Ovary (tissue), 9 donors: ENCODE measurements around the gene HOXC9. TPM values are rescaled to one million over a fixed set of nuclear protein-coding genes. Genes with fewer than 3 reads are reported as not detected.

Experiments used
- DNase-seq, 5 donors: peaks; one replicate each; pipeline ENCODE4 v3.0.0-alpha.2; 2019 to 2020
- H3K27ac ChIP-seq, 2 donors: fragments of 200-600 bp; one replicate each; pipeline versions ENCODE4 v1.5.1 to v1.8.0; 2019 to 2022
- H3K27me3 ChIP-seq: fragments of 200-600 bp; one replicate; pipeline ENCODE4 v1.8.0; 2022
- H3K36me3 ChIP-seq: fragments of 200-600 bp; sonication (generic); one replicate; pipeline ENCODE4 v1.5.1; 2019
- H3K4me1 ChIP-seq: one replicate; pipeline ENCODE4 v1.8.1; 2013; ENCODE audit warnings: mild to moderate bottlenecking, moderate library complexity; ENCODE audit not compliant: insufficient read depth
- H3K4me3 ChIP-seq: fragments of 200-600 bp; sonication (generic); one replicate; pipeline ENCODE4 v1.5.1; 2017
- H3K9me3 ChIP-seq, 2 donors: fragments of 200-600 bp in 1 of 2; sonication (generic) in 1 of 2; one replicate each; pipeline versions ENCODE4 v1.5.1 to v1.8.1; 2013 to 2019; ENCODE audit warnings: mild to moderate bottlenecking in 1 of 2, moderate library complexity in 1 of 2
- EP300 ChIP-seq: sonication (generic); formaldehyde crosslinking; IDR thresholded peaks from one replicate; pipeline ENCODE4 v1.6.1; 2017; ENCODE audit warnings: antibody characterized with exemption
- POLR2A ChIP-seq: fragments of 450-650 bp; IDR thresholded peaks from one replicate; pipeline ENCODE4 v1.6.1; 2017; ENCODE audit warnings: antibody characterized with exemption, mild to moderate bottlenecking, moderate library complexity
- WGBS, 3 donors: extraction: QIAGEN DNeasy Blood & Tissue Kit in 1 of 3; methylation state at CpG; one replicate each; pipeline versions ENCODE4 v1.1.5 to v1.1.7; 2013 to 2017; 5-methylcytosine and 5-hydroxymethylcytosine counted together
- intact Hi-C, 4 donors: fragments of 100-400 bp; cut with DNase I; formaldehyde crosslinking; loops; one replicate each; pipeline versions ENCODE4 v1.11.0 to v1.15.1; 2022 to 2023
- polyA plus RNA-seq, 2 donors: library from polyadenylated mRNA; stranded (reverse); fragments of 200-250 nt in 1 of 2; fragments of 350-450 nt in 1 of 2; fragmentation: Illumina TruSeq in 1 of 2; extraction: RNeasy Lipid Tissue Mini Kit (QIAGEN cat#74804) in 1 of 2; gene quantifications; one replicate each; pipeline ENCODE4 v1.2.3, GENCODE V29; 2013 to 2014
- total RNA-seq, 7 donors: library from RNA; depleted of rRNA in 2 of 7; stranded (reverse); fragments of >200 nt in 2 of 7; fragmentation: NEBNext Ultra II Directional in 3 of 7; extraction: Animal tissue kit (Norgen Biotek cat#: 25700) in 3 of 7; gene quantifications; one replicate each; pipeline versions ENCODE4 v1.1.0 to v1.2.4, GENCODE V29; 2016 to 2023
- TF ChIP-seq, protein P1 (sequence below), 3 donors: fragments of 450-650 bp in 2 of 3; fragments of 200-600 bp in 1 of 3; IDR thresholded peaks; one replicate each; pipeline versions ENCODE4 v1.5.1 to v1.8.0; 2016 to 2022; ENCODE audit warnings: antibody characterized with exemption in 3 of 3, mild to moderate bottlenecking in 1 of 3
- donor health status: DM: no; HTN: no; CAD: no; lungs with moderate emphysema.
- donor health status: DM: no; HTN: no; CAD: no.
- donor health status: Bipolar disorder and iron deficiency.
- donor health status: DM: yes; HTN: yes; CAD: no.
- donor health status: DM: no; HTN: no; CAD: no.
- donor health status: DM: yes; HTN: yes; CAD: no.

Gene HOXC9
- total and polyA plus RNA-seq, 9 donors = 0.26 to 15.0 (median 1.9) TPM; not detected in 1

DNA sequence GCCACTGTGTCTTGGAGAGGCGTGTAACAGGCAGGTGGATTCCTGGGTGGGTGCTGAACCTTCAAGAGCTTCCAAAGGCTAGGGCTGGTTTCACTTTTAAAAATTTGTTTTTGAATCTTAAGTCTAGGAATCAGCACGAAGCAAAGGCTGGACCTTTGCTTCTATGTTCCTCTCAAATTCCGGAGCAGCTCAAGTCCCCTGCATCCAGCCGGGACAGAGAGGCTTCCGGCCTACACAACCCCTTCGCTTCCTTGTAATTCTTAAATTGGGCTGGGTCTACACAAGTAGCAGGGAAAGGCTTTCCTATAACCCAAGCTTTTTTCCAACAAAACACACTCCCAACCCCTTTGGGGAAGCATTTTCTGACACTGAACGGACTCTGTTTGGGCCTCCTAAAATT, 37.0 kb upstream of the HOXC9 start:
- intact Hi-C loops = no loop called here
- 29 to 50% (median 29%) methylated on average over 7 of the region's 7 CpGs for WGBS, 3 donors
- TF ChIP-seq, protein P1, sequence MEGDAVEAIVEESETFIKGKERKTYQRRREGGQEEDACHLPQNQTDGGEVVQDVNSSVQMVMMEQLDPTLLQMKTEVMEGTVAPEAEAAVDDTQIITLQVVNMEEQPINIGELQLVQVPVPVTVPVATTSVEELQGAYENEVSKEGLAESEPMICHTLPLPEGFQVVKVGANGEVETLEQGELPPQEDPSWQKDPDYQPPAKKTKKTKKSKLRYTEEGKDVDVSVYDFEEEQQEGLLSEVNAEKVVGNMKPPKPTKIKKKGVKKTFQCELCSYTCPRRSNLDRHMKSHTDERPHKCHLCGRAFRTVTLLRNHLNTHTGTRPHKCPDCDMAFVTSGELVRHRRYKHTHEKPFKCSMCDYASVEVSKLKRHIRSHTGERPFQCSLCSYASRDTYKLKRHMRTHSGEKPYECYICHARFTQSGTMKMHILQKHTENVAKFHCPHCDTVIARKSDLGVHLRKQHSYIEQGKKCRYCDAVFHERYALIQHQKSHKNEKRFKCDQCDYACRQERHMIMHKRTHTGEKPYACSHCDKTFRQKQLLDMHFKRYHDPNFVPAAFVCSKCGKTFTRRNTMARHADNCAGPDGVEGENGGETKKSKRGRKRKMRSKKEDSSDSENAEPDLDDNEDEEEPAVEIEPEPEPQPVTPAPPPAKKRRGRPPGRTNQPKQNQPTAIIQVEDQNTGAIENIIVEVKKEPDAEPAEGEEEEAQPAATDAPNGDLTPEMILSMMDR (IDR thresholded peaks at IDR 0.05) = no peak
- TF ChIP-seq POLR2A = no peak
- TF ChIP-seq EP300 = no peak
- no peaks in the 10 kb centered on the region for H3K9me3 ChIP-seq
- no peaks in the 10 kb centered on the region for H3K36me3 ChIP-seq
- no peak for DNase-seq
- H3K27ac ChIP-seq = no peak overlapping the region
- peaks cover 2% of the 10 kb centered on the region for H3K4me1 ChIP-seq
- H3K27me3 ChIP-seq = peaks cover 17% of the 10 kb centered on the region
- no peak overlapping the region for H3K4me3 ChIP-seq

DNA sequence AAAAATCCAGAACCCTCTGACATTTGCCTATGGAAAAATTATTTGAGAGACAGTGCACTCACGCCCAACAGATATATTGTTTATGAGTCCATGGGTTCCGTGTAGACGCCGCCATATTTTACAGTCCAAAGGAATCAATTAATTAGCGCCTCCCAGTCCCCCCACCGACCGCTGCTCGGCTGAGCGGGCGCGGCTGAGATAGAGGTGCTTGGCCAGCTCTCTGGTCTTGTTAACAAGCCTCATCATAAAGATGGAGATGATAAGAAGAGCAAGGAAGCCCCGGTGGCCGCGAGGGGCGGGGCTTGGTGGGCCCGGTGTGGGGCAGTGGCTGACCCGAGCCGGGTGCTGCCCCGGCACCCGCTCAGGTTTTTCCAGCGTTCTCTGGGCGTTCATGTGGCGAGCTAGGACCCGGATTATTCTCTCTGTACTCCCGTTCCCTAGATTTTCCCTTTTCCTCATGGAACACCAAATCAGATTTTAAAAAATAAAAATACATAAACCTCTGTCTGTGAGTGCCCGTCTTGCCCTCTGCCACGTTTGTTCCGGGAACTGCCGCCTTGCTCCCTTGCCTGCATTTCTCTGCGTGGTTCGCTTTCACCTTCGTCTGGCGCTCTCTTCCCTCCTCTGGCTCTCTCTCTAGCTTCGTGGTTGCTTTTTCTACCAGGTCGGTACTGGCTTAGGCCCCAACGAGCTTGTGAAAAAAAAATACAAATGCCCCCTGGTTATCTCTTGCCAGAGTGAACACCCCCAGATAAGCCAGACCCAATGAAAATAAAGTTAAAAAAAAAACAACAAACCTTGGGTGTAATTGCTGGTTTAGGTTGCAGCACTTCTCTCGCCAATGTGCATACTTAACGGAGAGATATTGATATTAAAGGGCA, 36.3 kb upstream of the HOXC9 start:
- peaks cover 17% of the 10 kb centered on the region for H3K27me3 ChIP-seq
- H3K9me3 ChIP-seq = no peaks in the 10 kb centered on the region
- intact Hi-C loops = no loop called here
- no peaks in the 10 kb centered on the region for H3K36me3 ChIP-seq
- no peak for DNase-seq
- no peak overlapping the region for H3K27ac ChIP-seq
- TF ChIP-seq EP300 (no peak), POLR2A (no peak)
- TF ChIP-seq, protein P1 (IDR thresholded peaks at IDR 0.05) = no peak
- peaks cover 2% of the 10 kb centered on the region for H3K4me1 ChIP-seq
- 13 to 25% (median 15%) methylated on average over 38 of the region's 38 CpGs for WGBS, 3 donors
- H3K4me3 ChIP-seq = no peak overlapping the region

DNA sequence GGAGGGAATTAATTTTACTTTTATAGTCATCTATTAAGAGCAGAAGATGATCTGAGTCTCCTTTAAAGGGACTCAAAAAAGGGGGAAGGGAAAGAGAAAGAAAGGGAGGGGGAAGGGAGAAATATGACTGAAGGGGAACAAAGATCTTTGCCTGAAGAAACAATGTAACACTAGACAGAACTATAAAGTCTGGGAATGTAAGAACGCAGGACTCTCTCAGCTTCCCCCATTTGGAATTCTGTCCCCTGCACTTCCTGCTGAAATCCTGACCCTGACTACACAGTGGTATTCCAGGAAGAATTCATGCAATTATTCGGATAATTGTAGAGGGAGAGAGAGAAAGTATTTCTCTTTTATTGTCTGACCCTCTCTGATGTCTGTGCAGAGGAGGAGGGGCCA, 35.6 kb upstream of the HOXC9 start:
- TF ChIP-seq, protein P1 (IDR thresholded peaks at IDR 0.05) = no peak
- no peak for TF ChIP-seq POLR2A
- peaks cover 17% of the 10 kb centered on the region for H3K27me3 ChIP-seq
- no peak for DNase-seq
- H3K27ac ChIP-seq = no peak overlapping the region
- 9 to 29% (median 20%) methylated on average over 2 of the region's 2 CpGs for WGBS, 3 donors
- H3K9me3 ChIP-seq = no peaks in the 10 kb centered on the region
- no peak overlapping the region for H3K4me3 ChIP-seq
- H3K36me3 ChIP-seq = no peaks in the 10 kb centered on the region
- H3K4me1 ChIP-seq = peaks cover 2% of the 10 kb centered on the region
- intact Hi-C loops = no loop called here

DNA sequence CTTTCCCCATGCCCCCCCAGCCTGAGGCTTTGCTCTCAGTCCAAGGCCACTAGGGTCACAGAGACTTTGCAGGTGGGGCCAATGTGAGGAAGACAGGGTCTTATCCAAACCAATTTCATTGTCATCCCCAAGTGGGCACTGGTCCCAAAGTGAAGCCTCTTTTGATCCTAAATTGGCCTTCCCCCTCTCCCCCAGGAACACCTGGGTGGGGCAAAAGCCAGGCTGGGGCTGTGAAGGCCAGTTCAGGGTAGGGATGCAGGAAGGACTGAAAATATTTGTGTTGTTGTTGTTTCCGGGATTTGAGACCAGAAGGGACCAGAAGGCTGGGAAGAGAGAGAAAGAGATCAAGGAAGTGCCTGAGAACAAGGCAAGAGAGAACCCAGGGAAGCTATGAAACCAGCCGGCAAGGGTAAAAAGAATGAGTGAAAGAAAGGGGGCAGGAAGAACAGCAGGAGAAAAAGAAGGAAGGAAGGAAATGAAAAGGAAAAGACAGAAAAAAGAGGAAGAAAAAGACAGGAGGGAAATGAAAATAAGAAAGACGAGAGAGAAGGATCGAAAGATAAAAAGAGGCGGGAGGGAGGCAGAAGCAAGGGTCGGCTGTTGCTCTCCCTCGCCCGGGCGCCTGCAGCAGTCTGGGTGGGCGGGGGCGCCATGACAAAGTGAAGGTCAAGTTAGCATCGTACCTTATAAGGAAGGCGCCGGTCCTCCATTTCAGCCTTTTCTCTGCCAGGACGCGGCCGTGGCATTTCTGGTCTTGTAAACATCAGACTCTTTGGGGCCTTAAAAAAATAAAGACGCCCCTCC, 34.5 kb upstream of the HOXC9 start:
- 3 to 5% (median 4%) methylated on average over 18 of the region's 18 CpGs for WGBS, 3 donors
- peak overlapping the region; percentile 21 for H3K4me3 ChIP-seq
- peaks cover 12% of the 10 kb centered on the region for H3K27me3 ChIP-seq
- TF ChIP-seq POLR2A (no peak), EP300 (no peak)
- TF ChIP-seq, protein P1 (IDR thresholded peaks at IDR 0.05) = no peak
- H3K4me1 ChIP-seq = peaks cover 2% of the 10 kb centered on the region
- H3K9me3 ChIP-seq = no peaks in the 10 kb centered on the region
- no peak overlapping the region for H3K27ac ChIP-seq
- no peaks in the 10 kb centered on the region for H3K36me3 ChIP-seq
- intact Hi-C loops = no loop called here
- DNase-seq = peak in 1 of 5 donors; percentile 19
